ENCODE results near the gene NCK2.

Gene NCK2

DNA sequence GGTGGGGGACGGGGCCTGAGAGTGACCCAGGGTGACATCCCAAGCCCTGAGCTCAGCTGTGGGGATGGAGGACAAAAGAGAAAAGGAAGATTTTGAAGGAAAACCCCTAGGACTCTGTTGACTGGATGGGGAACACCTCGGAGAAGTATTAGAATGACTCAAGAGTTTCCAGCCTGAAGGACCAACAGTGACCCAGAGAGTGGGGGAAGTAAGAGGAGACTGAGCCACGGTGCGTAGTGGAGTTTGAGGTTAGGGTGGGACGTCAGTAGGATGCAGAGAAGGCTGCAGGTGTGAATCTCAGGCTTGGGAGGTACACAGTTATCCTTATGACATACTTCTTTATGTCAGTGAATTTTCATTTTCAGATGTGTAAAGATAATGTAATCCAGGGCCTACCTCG lies 119.5 kb downstream of the NCK2 start:
- no peaks in the 10 kb centered on the region for H3K27me3 ChIP-seq (replicated peaks in 2 of 5; ENCODE audit: control insufficient read depth in 4 of 5, insufficient read depth in 5 of 5, low read length in 4 of 5)
- peaks cover 3 to 23% (median 5%) of the 10 kb centered on the region in 4 experiments for H3K36me3 ChIP-seq (ENCODE audit: control insufficient read depth in 4 of 4, insufficient read depth in 4 of 4, low read length in 3 of 4)
- H3K4me3 ChIP-seq (ENCODE audit: control insufficient read depth in 1 of 7, extremely low read depth in 1 of 7, insufficient read depth in 4 of 7, low read depth in 2 of 7, low read length in 6 of 7), result no peak overlapping the region
- H3K9me3 ChIP-seq (ENCODE audit: control extremely low read depth in 1 of 5, control insufficient read depth in 4 of 5, insufficient read depth in 2 of 5, low read depth in 1 of 5, low read length in 4 of 5), result no peaks in the 10 kb centered on the region
- 92% methylated on average over 6 of the region's 6 CpGs for WGBS (ENCODE audit: insufficient coverage)
- no peak for DNase-seq
- H3K27ac ChIP-seq (ENCODE audit: insufficient read depth in 1 of 2, low read depth in 1 of 2, low read length in 2 of 2, poor library complexity in 1 of 2, severe bottlenecking in 2 of 2), result no peak overlapping the region
- peaks cover 0 to 8% (median 1%) of the 10 kb centered on the region in 4 experiments for H3K4me1 ChIP-seq (ENCODE audit: control extremely low read depth in 1 of 4, control insufficient read depth in 4 of 4, insufficient read depth in 4 of 4, low read length in 3 of 4)
- ChIA-PET POLR2A (no interaction called here), CTCF (interaction anchor here (1.7 kb wide), 1 partner anchor 15 kb away, joined by 6 read pairs; no protein-coding TSS in a partner anchor)

DNA sequence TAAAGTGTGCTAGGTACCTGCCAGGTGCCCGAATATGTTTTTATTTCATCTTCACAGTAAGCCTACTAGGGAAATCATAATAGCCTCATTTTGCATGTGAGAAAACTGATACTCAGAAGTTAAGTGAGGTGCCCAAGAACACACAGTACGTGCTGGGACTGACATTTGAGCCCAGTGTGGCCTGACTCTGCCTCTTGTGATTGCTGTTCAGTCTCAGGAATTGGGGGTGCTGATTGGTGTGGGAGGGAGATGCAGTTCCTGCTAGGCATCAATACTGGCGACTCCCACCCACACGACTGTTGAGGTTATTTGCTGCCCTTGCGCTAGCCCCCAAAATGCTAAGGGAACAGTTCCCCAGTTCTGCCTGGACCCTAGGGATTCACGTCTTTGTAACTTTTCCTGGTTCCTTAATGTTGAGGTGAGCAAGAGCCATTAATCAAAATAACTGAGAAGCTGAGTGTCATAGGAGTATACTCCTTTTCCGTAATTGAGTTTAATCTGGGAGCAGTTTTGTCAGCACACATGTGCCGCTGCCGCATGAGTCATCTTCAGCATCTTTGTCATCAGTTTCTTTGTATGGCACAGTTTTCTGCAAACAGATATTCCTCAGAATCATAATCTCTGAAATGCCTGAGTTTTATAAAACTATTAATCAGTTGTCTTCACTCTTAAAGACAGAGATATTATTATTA lies 120.7 kb downstream of the NCK2 start:
- no peak overlapping the region for H3K27ac ChIP-seq (ENCODE audit: insufficient read depth in 1 of 2, low read depth in 1 of 2, low read length in 2 of 2, poor library complexity in 1 of 2, severe bottlenecking in 2 of 2)
- ChIA-PET POLR2A (interaction anchor here (0.7 kb wide), 1 partner anchor 38 kb away, joined by 4 read pairs; no protein-coding TSS in a partner anchor), CTCF (interaction anchor here (1.7 kb wide), 1 partner anchor 14 kb away, joined by 6 read pairs; no protein-coding TSS in a partner anchor)
- H3K4me3 ChIP-seq (ENCODE audit: control insufficient read depth in 1 of 7, extremely low read depth in 1 of 7, insufficient read depth in 4 of 7, low read depth in 2 of 7, low read length in 6 of 7), result no peak overlapping the region
- no peaks in the 10 kb centered on the region for H3K9me3 ChIP-seq (ENCODE audit: control extremely low read depth in 1 of 5, control insufficient read depth in 4 of 5, insufficient read depth in 2 of 5, low read depth in 1 of 5, low read length in 4 of 5)
- no peak for DNase-seq
- no peaks in the 10 kb centered on the region for H3K27me3 ChIP-seq (replicated peaks in 2 of 5; ENCODE audit: control insufficient read depth in 4 of 5, insufficient read depth in 5 of 5, low read length in 4 of 5)
- peaks cover 3 to 28% (median 7%) of the 10 kb centered on the region in 4 experiments for H3K36me3 ChIP-seq (ENCODE audit: control insufficient read depth in 4 of 4, insufficient read depth in 4 of 4, low read length in 3 of 4)
- peaks cover 0 to 10% (median 1%) of the 10 kb centered on the region in 4 experiments for H3K4me1 ChIP-seq (ENCODE audit: control extremely low read depth in 1 of 4, control insufficient read depth in 4 of 4, insufficient read depth in 4 of 4, low read length in 3 of 4)
- 100% methylated on average over 8 of the region's 9 CpGs for WGBS (ENCODE audit: insufficient coverage)

GRCh38 chr2:105866216-105867185 lies 121.8 kb downstream of the NCK2 start:
- Histone ChIP-seq H3K27me3 (replicated peaks in 2 of 5; ENCODE audit: control insufficient read depth in 4 of 5, insufficient read depth in 5 of 5, low read length in 4 of 5) (no peaks in the 10 kb centered on the region), H3K36me3 (ENCODE audit: control insufficient read depth in 4 of 4, insufficient read depth in 4 of 4, low read length in 3 of 4) (peaks cover 3 to 26% (median 7%) of the 10 kb centered on the region in 4 experiments), H3K9me3 (ENCODE audit: control extremely low read depth in 1 of 5, control insufficient read depth in 4 of 5, insufficient read depth in 2 of 5, low read depth in 1 of 5, low read length in 4 of 5) (no peaks in the 10 kb centered on the region), H3K4me1 (ENCODE audit: control extremely low read depth in 1 of 4, control insufficient read depth in 4 of 4, insufficient read depth in 4 of 4, low read length in 3 of 4) (peaks cover 0 to 5% (median 0%) of the 10 kb centered on the region in 4 experiments), H3K27ac (ENCODE audit: insufficient read depth in 1 of 2, low read depth in 1 of 2, low read length in 2 of 2, poor library complexity in 1 of 2, severe bottlenecking in 2 of 2) (no peak overlapping the region), H3K4me3 (ENCODE audit: control insufficient read depth in 1 of 7, extremely low read depth in 1 of 7, insufficient read depth in 4 of 7, low read depth in 2 of 7, low read length in 6 of 7) (no peak overlapping the region)
- ChIA-PET POLR2A (no interaction called here), CTCF (interaction anchor here (1.0 to 1.3 kb wide), 3 partner anchors 8 to 84 kb away, joined by 3 read pairs; no protein-coding TSS in a partner anchor)
- DNase-seq, result no peak
- WGBS (ENCODE audit: insufficient coverage), result 96% methylated on average over 9 of the region's 13 CpGs

- Histone ChIP-seq H3K4me1 (ENCODE audit: control extremely low read depth in 1 of 4, control insufficient read depth in 4 of 4, insufficient read depth in 4 of 4, low read length in 3 of 4) (peaks cover 0 to 5% (median 0%) of the 10 kb centered on the region in 4 experiments), H3K36me3 (ENCODE audit: control insufficient read depth in 4 of 4, insufficient read depth in 4 of 4, low read length in 3 of 4) (peaks cover 3 to 32% (median 12%) of the 10 kb centered on the region in 4 experiments), H3K9me3 (ENCODE audit: control extremely low read depth in 1 of 5, control insufficient read depth in 4 of 5, insufficient read depth in 2 of 5, low read depth in 1 of 5, low read length in 4 of 5) (no peaks in the 10 kb centered on the region), H3K27ac (ENCODE audit: insufficient read depth in 1 of 2, low read depth in 1 of 2, low read length in 2 of 2, poor library complexity in 1 of 2, severe bottlenecking in 2 of 2) (no peak overlapping the region), H3K4me3 (ENCODE audit: control insufficient read depth in 1 of 7, extremely low read depth in 1 of 7, insufficient read depth in 4 of 7, low read depth in 2 of 7, low read length in 6 of 7) (no peak overlapping the region), H3K27me3 (replicated peaks in 2 of 5; ENCODE audit: control insufficient read depth in 4 of 5, insufficient read depth in 5 of 5, low read length in 4 of 5) (no peaks in the 10 kb centered on the region)
- POLR2A ChIA-PET, result no interaction called here
- CTCF ChIA-PET, result interaction anchor here (1.0 to 1.2 kb wide), 2 partner anchors 9 to 16 kb away, joined by 3 read pairs; no protein-coding TSS in a partner anchor
- DNase-seq, result no peak
- 96% methylated on average over 7 of the region's 7 CpGs for WGBS (ENCODE audit: insufficient coverage)
Measured at GRCh38 chr2:105867587-105867986, 122.9 kb downstream of the NCK2 start.

DNA sequence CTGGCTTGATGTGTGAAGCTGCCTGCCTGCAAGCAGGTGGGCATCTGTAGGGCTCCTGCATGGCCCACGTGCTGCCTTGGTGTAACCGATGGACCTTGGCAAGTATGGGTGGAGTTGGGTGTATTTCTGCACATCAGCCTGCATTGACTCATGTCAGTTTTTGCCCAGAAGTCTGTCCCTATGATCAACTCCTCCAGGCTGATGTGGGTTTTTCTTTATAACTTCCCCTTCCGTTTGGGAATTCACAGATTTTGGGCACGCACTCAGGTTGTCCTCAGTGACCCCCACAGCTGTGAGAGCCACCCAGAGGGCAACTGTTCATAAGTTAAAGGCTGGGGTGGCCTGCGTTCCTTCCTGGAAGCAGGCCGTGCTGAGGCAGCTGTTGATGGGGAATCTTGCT lies 123.3 kb downstream of the NCK2 start:
- Histone ChIP-seq H3K27me3 (replicated peaks in 2 of 5; ENCODE audit: control insufficient read depth in 4 of 5, insufficient read depth in 5 of 5, low read length in 4 of 5) (no peaks in the 10 kb centered on the region), H3K27ac (ENCODE audit: insufficient read depth in 1 of 2, low read depth in 1 of 2, low read length in 2 of 2, poor library complexity in 1 of 2, severe bottlenecking in 2 of 2) (no peak overlapping the region), H3K4me3 (ENCODE audit: control insufficient read depth in 1 of 7, extremely low read depth in 1 of 7, insufficient read depth in 4 of 7, low read depth in 2 of 7, low read length in 6 of 7) (no peak overlapping the region), H3K4me1 (ENCODE audit: control extremely low read depth in 1 of 4, control insufficient read depth in 4 of 4, insufficient read depth in 4 of 4, low read length in 3 of 4) (peaks cover 0 to 5% (median under 1%) of the 10 kb centered on the region in 4 experiments), H3K36me3 (ENCODE audit: control insufficient read depth in 4 of 4, insufficient read depth in 4 of 4, low read length in 3 of 4) (peaks cover under 1 to 32% (median 14%) of the 10 kb centered on the region in 4 experiments), H3K9me3 (ENCODE audit: control extremely low read depth in 1 of 5, control insufficient read depth in 4 of 5, insufficient read depth in 2 of 5, low read depth in 1 of 5, low read length in 4 of 5) (no peaks in the 10 kb centered on the region)
- ChIA-PET CTCF (no interaction called here), POLR2A (no interaction called here)
- no peak for DNase-seq
- 97% methylated on average over 4 of the region's 6 CpGs for WGBS (ENCODE audit: insufficient coverage)

DNA sequence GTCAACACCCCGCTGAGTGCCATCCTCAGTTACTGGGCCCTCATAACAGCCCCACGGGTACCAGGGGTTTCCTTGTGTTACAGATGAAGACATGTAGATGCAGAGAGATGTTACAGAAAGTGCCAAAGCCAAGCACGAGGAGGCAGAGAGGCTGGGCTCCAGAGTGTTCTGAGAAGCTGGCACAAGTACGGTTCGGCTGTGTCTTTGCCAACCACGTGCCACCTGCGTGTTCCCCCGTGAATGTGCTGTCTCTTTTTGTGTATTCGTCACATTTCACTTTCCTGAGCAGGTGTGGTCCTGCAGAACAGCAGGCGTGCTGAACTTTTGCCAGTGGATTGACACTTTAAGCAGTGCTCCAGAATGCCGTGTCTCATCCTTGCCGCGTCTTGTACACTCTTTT lies 124.6 kb downstream of the NCK2 start:
- Histone ChIP-seq H3K4me3 (ENCODE audit: control insufficient read depth in 1 of 7, extremely low read depth in 1 of 7, insufficient read depth in 4 of 7, low read depth in 2 of 7, low read length in 6 of 7) (no peak overlapping the region), H3K36me3 (ENCODE audit: control insufficient read depth in 4 of 4, insufficient read depth in 4 of 4, low read length in 3 of 4) (peaks cover 0 to 32% (median 14%) of the 10 kb centered on the region in 4 experiments), H3K9me3 (ENCODE audit: control extremely low read depth in 1 of 5, control insufficient read depth in 4 of 5, insufficient read depth in 2 of 5, low read depth in 1 of 5, low read length in 4 of 5) (no peaks in the 10 kb centered on the region), H3K27me3 (replicated peaks in 2 of 5; ENCODE audit: control insufficient read depth in 4 of 5, insufficient read depth in 5 of 5, low read length in 4 of 5) (no peaks in the 10 kb centered on the region), H3K4me1 (ENCODE audit: control extremely low read depth in 1 of 4, control insufficient read depth in 4 of 4, insufficient read depth in 4 of 4, low read length in 3 of 4) (peaks cover 0 to 9% (median 3%) of the 10 kb centered on the region in 4 experiments), H3K27ac (ENCODE audit: insufficient read depth in 1 of 2, low read depth in 1 of 2, low read length in 2 of 2, poor library complexity in 1 of 2, severe bottlenecking in 2 of 2) (no peak overlapping the region)
- DNase-seq, result no peak
- POLR2A ChIA-PET, result no interaction called here
- CTCF ChIA-PET, result no interaction called here
- 97% methylated on average over 9 of the region's 13 CpGs for WGBS (ENCODE audit: insufficient coverage)

All from common myeloid progenitor, CD34-positive (primary cell).